Upper lobe of right lung (tissue), 1 donor: ENCODE measurements around the gene ZNF319. TPM values are rescaled to one million over a fixed set of nuclear protein-coding genes. Genes with fewer than 3 reads are reported as not detected.

Experiments used
- ATAC-seq: fragments of 200-7000 bp; cut with Tn5 transposase; one replicate; pipeline ENCODE4 v1.9.1; 2020; ENCODE audit warnings: mild to moderate bottlenecking, moderate library complexity
- DNase-seq: peaks from one replicate; pipeline ENCODE4 v3.0.0-alpha.2; 2020
- H3K27ac ChIP-seq: fragments of 200-600 bp; one replicate; pipeline ENCODE4 v1.8.0; 2022
- H3K27me3 ChIP-seq: fragments of 200-600 bp; one replicate; pipeline ENCODE4 v1.8.0; 2022; ENCODE audit warnings: mild to moderate bottlenecking
- H3K36me3 ChIP-seq: fragments of 200-600 bp; one replicate; pipeline ENCODE4 v1.8.0; 2022
- H3K4me1 ChIP-seq: fragments of 200-600 bp; one replicate; pipeline ENCODE4 v1.8.0; 2022
- H3K4me3 ChIP-seq: fragments of 200-600 bp; one replicate; pipeline ENCODE4 v1.8.0; 2022; ENCODE audit warnings: mild to moderate bottlenecking
- H3K9me3 ChIP-seq: fragments of 200-600 bp; one replicate; pipeline ENCODE4 v1.8.0; 2022
- intact Hi-C: fragments of 100-400 bp; cut with DNase I; formaldehyde crosslinking; loops from one replicate; pipeline ENCODE4 v1.11.0; 2022
- total RNA-seq: library from RNA; stranded (reverse); fragmentation: NEBNext Ultra II Directional; extraction: Animal tissue kit (Norgen Biotek cat#: 25700); gene quantifications from one replicate; pipeline ENCODE4 v1.2.1, GENCODE V29; 2021
- TF ChIP-seq, protein P1 (sequence below): fragments of 200-600 bp; IDR thresholded peaks from one replicate; pipeline ENCODE4 v1.8.0; 2022; ENCODE audit warnings: antibody characterized with exemption
- donor health status: DM: no; HTN: yes; CAD: no; lungs with severe emphysema.

ZNF319 gene
- total RNA-seq, 1 donor from 2014 or later: 10.6 TPM

DNA sequence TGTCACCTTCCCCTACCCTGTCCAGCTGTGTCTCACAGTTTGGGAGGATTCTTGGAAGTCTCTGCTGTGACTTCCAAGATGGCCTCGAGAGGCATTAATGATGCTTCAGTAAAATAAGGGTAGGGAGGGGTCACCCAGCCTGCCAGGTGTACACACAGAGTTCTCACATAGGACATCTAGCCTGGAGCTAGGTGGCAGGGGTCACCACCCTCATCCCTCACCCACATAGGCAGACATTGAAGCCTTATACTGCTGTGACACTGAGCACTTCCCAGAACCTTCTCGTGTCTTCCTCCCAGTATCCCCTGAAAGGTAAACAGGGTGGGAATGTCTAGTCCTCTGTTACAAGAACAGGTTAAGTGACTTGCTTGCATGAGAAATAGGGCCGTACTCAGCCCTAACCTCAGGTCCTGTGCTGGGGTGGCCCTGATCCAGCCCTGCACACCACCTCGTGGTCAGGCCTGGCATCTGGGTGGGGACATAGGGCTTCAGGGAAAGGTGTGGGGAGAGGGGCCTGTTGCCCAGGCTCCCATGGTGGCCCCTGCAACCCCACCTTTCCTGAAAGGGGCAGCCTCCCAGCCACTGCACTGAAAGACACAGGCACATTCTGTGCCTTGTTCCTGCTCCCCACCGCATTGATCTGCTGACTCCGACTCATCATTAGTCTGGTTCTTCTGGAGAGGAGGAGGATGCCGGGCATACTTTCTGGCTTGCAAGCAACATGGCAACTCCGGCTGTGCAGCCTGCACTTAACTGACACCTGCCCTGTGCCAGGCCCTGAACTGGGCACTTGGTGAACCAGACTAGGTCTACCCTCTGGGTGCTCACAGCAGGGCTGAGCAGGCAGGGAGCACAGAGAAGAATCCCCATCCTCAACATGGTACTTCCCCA, 21.4 kb upstream of the ZNF319 start:
- Histone ChIP-seq H3K4me3 (no peak overlapping the region), H3K36me3 (peaks cover 23% of the 10 kb centered on the region), H3K27me3 (no peaks in the 10 kb centered on the region), H3K9me3 (no peaks in the 10 kb centered on the region), H3K4me1 (peaks cover 32% of the 10 kb centered on the region), H3K27ac (no peak overlapping the region)
- TF ChIP-seq, protein P1, sequence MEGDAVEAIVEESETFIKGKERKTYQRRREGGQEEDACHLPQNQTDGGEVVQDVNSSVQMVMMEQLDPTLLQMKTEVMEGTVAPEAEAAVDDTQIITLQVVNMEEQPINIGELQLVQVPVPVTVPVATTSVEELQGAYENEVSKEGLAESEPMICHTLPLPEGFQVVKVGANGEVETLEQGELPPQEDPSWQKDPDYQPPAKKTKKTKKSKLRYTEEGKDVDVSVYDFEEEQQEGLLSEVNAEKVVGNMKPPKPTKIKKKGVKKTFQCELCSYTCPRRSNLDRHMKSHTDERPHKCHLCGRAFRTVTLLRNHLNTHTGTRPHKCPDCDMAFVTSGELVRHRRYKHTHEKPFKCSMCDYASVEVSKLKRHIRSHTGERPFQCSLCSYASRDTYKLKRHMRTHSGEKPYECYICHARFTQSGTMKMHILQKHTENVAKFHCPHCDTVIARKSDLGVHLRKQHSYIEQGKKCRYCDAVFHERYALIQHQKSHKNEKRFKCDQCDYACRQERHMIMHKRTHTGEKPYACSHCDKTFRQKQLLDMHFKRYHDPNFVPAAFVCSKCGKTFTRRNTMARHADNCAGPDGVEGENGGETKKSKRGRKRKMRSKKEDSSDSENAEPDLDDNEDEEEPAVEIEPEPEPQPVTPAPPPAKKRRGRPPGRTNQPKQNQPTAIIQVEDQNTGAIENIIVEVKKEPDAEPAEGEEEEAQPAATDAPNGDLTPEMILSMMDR: no peak
- ATAC-seq: no peak
- DNase-seq: peak; percentile 59
- intact Hi-C loops: loop anchor here (5.0 kb wide), 1 partner anchor 100 kb away; no protein-coding TSS in a partner anchor

DNA sequence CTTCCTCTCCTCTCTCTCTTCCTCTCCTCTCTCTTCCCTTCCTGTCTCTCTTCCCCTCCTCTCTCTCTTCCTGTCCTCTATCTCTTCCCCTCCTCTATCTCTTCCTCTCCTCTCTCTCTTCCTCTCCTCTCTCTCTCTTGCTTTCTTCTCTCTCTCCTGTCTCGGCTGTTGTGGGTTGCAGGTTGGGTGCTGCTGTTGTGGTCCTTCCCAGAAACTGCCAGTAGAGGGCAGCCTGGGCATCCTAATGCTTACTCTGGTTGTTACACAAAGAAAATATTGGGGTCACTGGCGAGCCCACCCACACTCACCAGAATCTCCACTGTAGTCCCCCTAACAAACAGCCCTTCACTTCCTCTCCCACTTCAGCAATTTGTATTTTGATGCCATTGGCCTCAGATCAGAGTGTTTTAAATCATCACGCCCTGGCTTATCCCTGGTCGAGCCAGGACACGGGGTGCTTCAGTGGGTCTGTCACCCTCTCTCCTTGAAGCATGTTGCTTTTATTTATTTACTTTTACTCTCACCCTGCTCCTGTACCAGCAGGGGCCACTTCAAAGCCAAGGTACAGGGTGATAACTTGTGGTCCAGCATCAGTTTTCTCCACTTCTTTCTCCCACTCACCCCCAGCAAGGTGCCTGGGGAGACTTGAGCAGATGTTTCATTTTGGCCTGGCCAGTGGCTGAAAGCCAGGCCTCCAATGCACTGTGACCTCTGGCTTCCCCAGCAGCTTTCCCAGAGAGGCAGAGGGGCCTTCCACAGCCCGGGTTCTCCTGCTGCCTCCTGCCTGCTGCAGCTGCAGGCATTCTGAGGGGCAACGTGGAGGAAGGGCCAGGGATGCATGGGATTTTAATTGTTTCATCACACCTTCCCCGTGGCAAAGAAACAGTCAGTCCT, 20.4 kb upstream of the ZNF319 start:
- Histone ChIP-seq H3K4me3 (no peak overlapping the region), H3K27ac (no peak overlapping the region), H3K4me1 (peaks cover 32% of the 10 kb centered on the region), H3K36me3 (peaks cover 23% of the 10 kb centered on the region), H3K9me3 (no peaks in the 10 kb centered on the region), H3K27me3 (no peaks in the 10 kb centered on the region)
- TF ChIP-seq, protein P1: peak; percentile 79
- intact Hi-C loops: loop anchor here (5.0 kb wide), 1 partner anchor 101 kb away; no protein-coding TSS in a partner anchor
- peak; percentile 6 for ATAC-seq
- peak; percentile 70 for DNase-seq

DNA sequence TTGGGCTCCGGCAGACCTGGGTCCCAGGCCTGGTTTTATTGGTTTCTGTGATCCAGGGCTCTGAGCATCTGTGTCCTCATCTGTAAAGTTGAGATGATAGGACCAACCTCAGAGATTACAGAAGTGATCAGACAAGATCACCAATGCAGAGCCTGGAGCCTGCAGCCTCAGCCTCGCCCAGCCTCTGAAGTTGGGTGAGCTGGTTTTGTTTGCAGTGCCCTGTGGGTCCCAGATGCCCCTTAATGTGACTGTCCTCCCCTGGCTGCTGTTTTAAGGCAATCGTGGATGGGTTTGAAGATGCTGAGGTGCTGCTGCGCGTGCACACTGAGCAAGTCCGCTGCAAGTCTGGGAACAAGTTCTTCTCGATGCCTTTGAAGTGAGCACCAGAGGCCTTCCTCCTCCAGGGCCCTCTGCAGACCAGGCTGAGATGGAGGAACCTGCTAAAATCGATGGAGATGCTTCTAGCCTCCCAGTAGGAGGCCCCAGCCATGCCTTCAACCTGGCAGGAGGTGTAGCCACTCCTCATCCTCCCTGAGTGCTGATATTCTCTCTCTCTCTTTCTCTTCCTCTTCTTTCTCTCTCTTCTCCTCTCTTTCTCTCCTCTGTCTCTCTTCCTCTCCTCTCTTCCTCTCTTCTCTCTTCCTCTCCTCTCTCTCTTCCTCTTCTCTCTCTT, 19.5 kb upstream of the ZNF319 start:
- Histone ChIP-seq H3K4me3 (no peak overlapping the region), H3K4me1 (peaks cover 28% of the 10 kb centered on the region), H3K27me3 (no peaks in the 10 kb centered on the region), H3K27ac (no peak overlapping the region), H3K9me3 (no peaks in the 10 kb centered on the region), H3K36me3 (peaks cover 23% of the 10 kb centered on the region)
- TF ChIP-seq, protein P1: no peak
- DNase-seq (peak; percentile 51), ATAC-seq (no peak)
- intact Hi-C loops: loop anchor here (5.0 kb wide), 1 partner anchor 102 kb away; no protein-coding TSS in a partner anchor

DNA sequence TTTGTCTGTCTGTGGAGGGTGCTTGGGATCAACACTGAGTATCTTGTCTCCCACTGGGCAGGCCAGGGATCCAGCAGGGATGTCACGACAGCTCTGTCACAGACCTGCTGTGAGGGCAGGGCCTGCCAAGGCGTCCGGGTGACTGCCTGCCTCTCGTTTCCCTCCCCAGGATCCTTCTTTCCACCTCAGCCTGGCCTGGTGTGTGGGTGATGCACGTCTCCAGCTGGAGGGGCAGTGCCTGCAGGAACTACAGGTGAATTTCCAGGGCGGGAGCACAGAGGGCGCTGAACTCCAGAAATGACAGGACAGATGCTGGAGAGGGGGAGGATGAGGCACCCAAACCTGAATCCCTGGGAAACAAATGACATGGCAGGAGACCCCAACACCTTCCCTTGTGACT, 18.3 kb upstream of the ZNF319 start:
- intact Hi-C loops: no loop called here

More for the DNA sequence above, 18.3 kb upstream of the ZNF319 start:
- TF ChIP-seq, protein P1: no peak
- Histone ChIP-seq H3K27ac (no peak overlapping the region), H3K4me1 (peaks cover 19% of the 10 kb centered on the region), H3K9me3 (no peaks in the 10 kb centered on the region), H3K36me3 (peaks cover 23% of the 10 kb centered on the region), H3K27me3 (no peaks in the 10 kb centered on the region), H3K4me3 (no peak overlapping the region)
- no peak for ATAC-seq
- DNase-seq: peak; percentile 56
